Measurements from ENCODE around the gene IHH. TPM values are rescaled to one million over a fixed set of nuclear protein-coding genes. Genes with fewer than 3 reads are reported as not detected.

Gene IHH
- total and polyA plus RNA-seq, 5 experiments from 2014 or later, result not detected

GRCh38 chr2:219087361-219087760 lies 26.6 kb upstream of the IHH start:
- Mint-ChIP-seq H3K27ac (no peak overlapping the region), H3K9me3 (no peaks in the 10 kb centered on the region), H3K4me1 (peaks cover 17 to 24% (median 18%) of the 10 kb centered on the region in 4 donors), H3K36me3 (peaks cover 0 to 28% (median 18%) of the 10 kb centered on the region in 3 donors), H3K27me3 (no peaks in the 10 kb centered on the region), H3K4me3 (no peak overlapping the region)
- ATAC-seq (no peak), DNase-seq (no peak)
- POLR2A ChIA-PET, result no interaction called here

GRCh38 chr2:219086196-219086595 lies 25.5 kb upstream of the IHH start:
- peaks cover 0 to 24% (median 18%) of the 10 kb centered on the region in 3 donors for H3K36me3 Mint-ChIP-seq
- ATAC-seq (no peak), DNase-seq (no peak)
- H3K4me3 Mint-ChIP-seq, result no peak overlapping the region
- H3K9me3 Mint-ChIP-seq, result no peaks in the 10 kb centered on the region
- H3K27me3 Mint-ChIP-seq, result no peaks in the 10 kb centered on the region
- H3K27ac Mint-ChIP-seq, result no peak overlapping the region
- POLR2A ChIA-PET, result no interaction called here
- H3K4me1 Mint-ChIP-seq, result peaks cover 17 to 24% (median 18%) of the 10 kb centered on the region in 4 donors

GRCh38 chr2:219084791-219085190 lies 24.1 kb upstream of the IHH start:
- Mint-ChIP-seq H3K4me1 (peaks cover 17 to 24% (median 18%) of the 10 kb centered on the region in 4 donors), H3K27me3 (no peaks in the 10 kb centered on the region), H3K9me3 (no peaks in the 10 kb centered on the region), H3K27ac (no peak overlapping the region), H3K36me3 (peaks cover 0 to 14% (median 12%) of the 10 kb centered on the region in 3 donors), H3K4me3 (no peak overlapping the region)
- POLR2A ChIA-PET, result no interaction called here
- DNase-seq, result no peak
- no peak for ATAC-seq

GRCh38 chr2:219082332-219082958 lies 21.7 kb upstream of the IHH start:
- POLR2A ChIA-PET, result no interaction called here
- peaks cover 15 to 24% (median 16%) of the 10 kb centered on the region in 4 donors for H3K4me1 Mint-ChIP-seq

GRCh38 chr2:219081701-219082331 lies 21.1 kb upstream of the IHH start:
- H3K9me3 Mint-ChIP-seq, result no peaks in the 10 kb centered on the region
- peaks cover 0 to 16% (median 9%) of the 10 kb centered on the region in 3 donors for H3K36me3 Mint-ChIP-seq
- no peaks in the 10 kb centered on the region for H3K27me3 Mint-ChIP-seq
- POLR2A ChIA-PET, result no interaction called here
- DNase-seq (no peak), ATAC-seq (no peak)
- no peak overlapping the region for H3K27ac Mint-ChIP-seq
- H3K4me1 Mint-ChIP-seq, result peaks cover 11 to 19% (median 12%) of the 10 kb centered on the region in 4 donors
- H3K4me3 Mint-ChIP-seq, result no peak overlapping the region

More at GRCh38 chr2:219082332-219082958, 21.7 kb upstream of the IHH start:
- Mint-ChIP-seq H3K27me3 (no peaks in the 10 kb centered on the region), H3K4me3 (no peak overlapping the region), H3K9me3 (no peaks in the 10 kb centered on the region), H3K36me3 (peaks cover 0 to 11% (median 4%) of the 10 kb centered on the region in 3 donors), H3K27ac (no peak overlapping the region)
- DNase-seq, result no peak
- ATAC-seq, result no peak

GRCh38 chr2:219081096-219081495 lies 20.4 kb upstream of the IHH start:
- Mint-ChIP-seq H3K4me3 (no peak overlapping the region), H3K27ac (peak overlapping the region in 2 of 10 donors; percentile 11 to 26), H3K27me3 (no peaks in the 10 kb centered on the region), H3K36me3 (peaks cover 0 to 23% (median 11%) of the 10 kb centered on the region in 3 donors), H3K9me3 (no peaks in the 10 kb centered on the region), H3K4me1 (peaks cover 5 to 13% (median 10%) of the 10 kb centered on the region in 4 donors)
- POLR2A ChIA-PET, result no interaction called here
- ATAC-seq (no peak), DNase-seq (no peak)

GRCh38 chr2:219079417-219079816 lies 18.7 kb upstream of the IHH start:
- peaks cover 0 to under 1% (median 0%) of the 10 kb centered on the region in 4 donors for H3K4me1 Mint-ChIP-seq
- peaks cover 0 to 37% (median 19%) of the 10 kb centered on the region in 3 donors for H3K36me3 Mint-ChIP-seq
- POLR2A ChIA-PET, result no interaction called here
- ATAC-seq (no peak), DNase-seq (no peak)
- H3K27ac Mint-ChIP-seq, result no peak overlapping the region
- H3K27me3 Mint-ChIP-seq, result no peaks in the 10 kb centered on the region
- H3K4me3 Mint-ChIP-seq, result no peak overlapping the region
- H3K9me3 Mint-ChIP-seq, result no peaks in the 10 kb centered on the region

- POLR2A ChIA-PET, result no interaction called here
- ATAC-seq, result no peak
- no peak overlapping the region for H3K27ac Mint-ChIP-seq
- H3K36me3 Mint-ChIP-seq, result peaks cover 0 to 42% (median 23%) of the 10 kb centered on the region in 3 donors
- H3K9me3 Mint-ChIP-seq, result no peaks in the 10 kb centered on the region
- H3K4me3 Mint-ChIP-seq, result no peak overlapping the region
- H3K27me3 Mint-ChIP-seq, result no peaks in the 10 kb centered on the region
- DNase-seq, result no peak
- no peaks in the 10 kb centered on the region for H3K4me1 Mint-ChIP-seq
Observed at GRCh38 chr2:219078951-219079350, 18.2 kb upstream of the IHH start.

- Mint-ChIP-seq H3K27me3 (no peaks in the 10 kb centered on the region), H3K9me3 (no peaks in the 10 kb centered on the region), H3K4me3 (no peak overlapping the region), H3K36me3 (peaks cover 0 to 45% (median 24%) of the 10 kb centered on the region in 3 donors), H3K27ac (no peak overlapping the region), H3K4me1 (no peaks in the 10 kb centered on the region)
- DNase-seq (no peak), ATAC-seq (no peak)
- POLR2A ChIA-PET, result no interaction called here
Observed at GRCh38 chr2:219078126-219078525, 17.4 kb upstream of the IHH start.

GRCh38 chr2:219076253-219076652 lies 15.5 kb upstream of the IHH start:
- Mint-ChIP-seq H3K27me3 (no peaks in the 10 kb centered on the region), H3K4me3 (no peak overlapping the region), H3K4me1 (no peaks in the 10 kb centered on the region), H3K27ac (no peak overlapping the region), H3K36me3 (peaks cover 0 to 53% (median 30%) of the 10 kb centered on the region in 3 donors), H3K9me3 (no peaks in the 10 kb centered on the region)
- POLR2A ChIA-PET, result interaction anchor here (0.7 kb wide), 1 partner anchor 123 kb away, joined by 3 read pairs; no protein-coding TSS in a partner anchor
- ATAC-seq (no peak), DNase-seq (no peak)

- POLR2A ChIA-PET, result interaction anchor here (0.5 kb wide), 1 partner anchor 62 kb away, joined by 3 read pairs; no protein-coding TSS in a partner anchor
- ATAC-seq, result no peak
- Mint-ChIP-seq H3K27ac (peak overlapping the region in 1 of 10 donors; percentile 7), H3K9me3 (no peaks in the 10 kb centered on the region), H3K36me3 (peaks cover 0 to 51% (median 30%) of the 10 kb centered on the region in 3 donors), H3K27me3 (no peaks in the 10 kb centered on the region), H3K4me3 (no peak overlapping the region), H3K4me1 (no peaks in the 10 kb centered on the region)
- no peak for DNase-seq
Observed at GRCh38 chr2:219073413-219074129, 12.8 kb upstream of the IHH start.

- peak overlapping the region in 2 of 10 donors; percentile 7 to 23 for H3K27ac Mint-ChIP-seq
- no peak for ATAC-seq
- no peak for DNase-seq
- no peaks in the 10 kb centered on the region for H3K4me1 Mint-ChIP-seq
- no peaks in the 10 kb centered on the region for H3K9me3 Mint-ChIP-seq
- H3K4me3 Mint-ChIP-seq, result no peak overlapping the region
- POLR2A ChIA-PET, result interaction anchor here (0.5 kb wide), 1 partner anchor 62 kb away, joined by 3 read pairs; no protein-coding TSS in a partner anchor
- no peaks in the 10 kb centered on the region for H3K27me3 Mint-ChIP-seq
- peaks cover 0 to 49% (median 32%) of the 10 kb centered on the region in 3 donors for H3K36me3 Mint-ChIP-seq
Observed at GRCh38 chr2:219072741-219073250, 12.1 kb upstream of the IHH start.

All from naive thymus-derived CD8-positive, alpha-beta T cell (primary cell).